MCF 10A (cell line): ENCODE data around the gene SGK2. TPM values are rescaled to one million over a fixed set of nuclear protein-coding genes. Genes with fewer than 3 reads are reported as not detected.

ENCODE experiments used
- BruUV-seq: library from RNA; stranded (reverse); fragments of 400-500 nt; replicated peaks from 2 replicates; lab custom pipeline; 2021; lab: Mats Ljungman, UMichigan
- CTCF ChIA-PET: fragments of 300-600 bp; sonication (Branson Sonifier 250); formaldehyde crosslinking; extraction: SDS; loops from one replicate; lab custom pipeline; 2021; ENCODE audit warnings: antibody characterized with exemption, inconsistent platforms; lab: Yijun Ruan, JAX
- POLR2A ChIA-PET: fragments of 300-600, 350-650 bp; sonication (Branson Sonifier 250); formaldehyde crosslinking; extraction: SDS; loops from one replicate; lab custom pipeline; 2020; ENCODE audit warnings: antibody characterized with exemption, inconsistent platforms; lab: Yijun Ruan, JAX
- DNase-seq: peaks from one replicate; pipeline ENCODE4 v3.0.0-alpha.2; 2018; ENCODE audit not compliant: unreplicated experiment
- H3K27ac Mint-ChIP-seq: one replicate; pipeline ENCODE4 v1.8.0; 2022; ENCODE audit warnings: mild to moderate bottlenecking, low read depth, mixed read lengths; ENCODE audit not compliant: unreplicated experiment
- H3K27me3 Mint-ChIP-seq: one replicate; pipeline ENCODE4 v1.8.0; 2022; ENCODE audit warnings: mixed read lengths; ENCODE audit not compliant: insufficient read depth, unreplicated experiment
- H3K36me3 Mint-ChIP-seq: one replicate; pipeline ENCODE4 v1.8.0; 2022; ENCODE audit warnings: mild to moderate bottlenecking, moderate library complexity, mixed read lengths; ENCODE audit not compliant: insufficient read depth, unreplicated experiment
- H3K4me1 Mint-ChIP-seq: one replicate; pipeline ENCODE4 v1.8.0; 2022; ENCODE audit warnings: mixed read lengths; ENCODE audit not compliant: insufficient read depth, unreplicated experiment
- H3K4me3 Mint-ChIP-seq: one replicate; pipeline ENCODE4 v1.8.0; 2022; ENCODE audit warnings: mild to moderate bottlenecking, moderate library complexity, mixed read lengths; ENCODE audit not compliant: unreplicated experiment
- H3K9me3 Mint-ChIP-seq: one replicate; pipeline ENCODE4 v1.8.0; 2022; ENCODE audit warnings: mixed read lengths; ENCODE audit not compliant: unreplicated experiment
- CTCF ChIP-seq: fragments of 200-600 bp; IDR thresholded peaks from one replicate; pipeline ENCODE4 v1.8.0; 2022; ENCODE audit warnings: antibody characterized with exemption, mild to moderate bottlenecking; ENCODE audit not compliant: unreplicated experiment
- intact Hi-C: fragments of 100-400 bp; cut with micrococcal nuclease; formaldehyde crosslinking; loops from 2 replicates; pipeline ENCODE4 v1.14.1; 2022
- total RNA-seq: library from RNA; stranded (reverse); gene quantifications from 2 replicates; pipeline ENCODE4 v1.2.3, GENCODE V29; 2022

Gene SGK2
- total RNA-seq, 1 experiment from 2014 or later, result 0.33 TPM

GRCh38 chr20:43532416-43533055 lies 26.3 kb upstream of the SGK2 start:
- H3K4me1 Mint-ChIP-seq, result no peaks in the 10 kb centered on the region
- CTCF ChIA-PET, result interaction anchor here (0.5 to 4.2 kb wide), 3 partner anchors 51 to 657 kb away, joined by 3 to 20 read pairs (median 8); no protein-coding TSS in a partner anchor

GRCh38 chr20:43533060-43533459 lies 25.8 kb upstream of the SGK2 start:
- POLR2A ChIA-PET, result interaction anchor here (1.7 kb wide), 1 partner anchor 12 kb away, joined by 4 read pairs; no protein-coding TSS in a partner anchor
- Mint-ChIP-seq H3K27me3 (no peaks in the 10 kb centered on the region), H3K4me1 (no peaks in the 10 kb centered on the region), H3K4me3 (no peak overlapping the region), H3K27ac (no peak overlapping the region), H3K9me3 (no peaks in the 10 kb centered on the region), H3K36me3 (no peaks in the 10 kb centered on the region)
- intact Hi-C loops, result no loop called here
- CTCF ChIA-PET, result interaction anchor here (0.5 to 2.2 kb wide), 3 partner anchors 50 to 656 kb away, joined by 3 to 8 read pairs (median 4); no protein-coding TSS in a partner anchor
- BruUV-seq, result no TSS peak
- no peak for DNase-seq
- TF ChIP-seq CTCF, result no peak

More at GRCh38 chr20:43532416-43533055, 26.3 kb upstream of the SGK2 start:
- Mint-ChIP-seq H3K27me3 (no peaks in the 10 kb centered on the region), H3K4me3 (no peak overlapping the region), H3K36me3 (no peaks in the 10 kb centered on the region), H3K9me3 (no peaks in the 10 kb centered on the region), H3K27ac (no peak overlapping the region)
- no peak for DNase-seq
- POLR2A ChIA-PET, result interaction anchor here (1.7 kb wide), 1 partner anchor 11 kb away, joined by 4 read pairs; no protein-coding TSS in a partner anchor
- no TSS peak for BruUV-seq
- no peak for TF ChIP-seq CTCF
- intact Hi-C loops, result no loop called here

DNA sequence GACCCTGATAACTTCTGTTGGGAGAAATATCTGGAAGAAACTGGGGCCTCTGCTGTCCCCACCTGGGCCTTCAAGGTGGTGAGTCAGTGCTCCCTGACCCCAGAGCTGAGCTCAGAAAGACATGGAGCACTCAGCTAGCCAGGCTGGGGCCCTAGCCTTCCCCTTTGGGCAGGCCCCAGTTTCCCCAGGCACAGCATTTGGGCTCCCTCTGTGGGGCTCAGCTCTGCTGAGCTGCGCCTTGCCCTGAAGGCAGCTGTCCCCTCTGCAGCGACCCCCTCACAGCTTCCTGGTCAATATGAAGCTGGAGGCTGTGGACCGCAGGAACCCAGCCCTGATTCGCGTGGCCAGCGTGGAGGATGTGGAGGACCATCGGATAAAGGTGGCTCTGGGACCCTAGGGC lies 24.8 kb upstream of the SGK2 start:
- no peak for TF ChIP-seq CTCF
- H3K36me3 Mint-ChIP-seq, result no peaks in the 10 kb centered on the region
- BruUV-seq, result no TSS peak
- H3K4me1 Mint-ChIP-seq, result peaks cover 4% of the 10 kb centered on the region
- ChIA-PET POLR2A (no interaction called here), CTCF (interaction anchor here (0.5 kb wide), 2 partner anchors 52 to 90 kb away, joined by 3 read pairs; no protein-coding TSS in a partner anchor)
- no peak overlapping the region for H3K4me3 Mint-ChIP-seq
- intact Hi-C loops, result no loop called here
- H3K27ac Mint-ChIP-seq, result no peak overlapping the region
- H3K27me3 Mint-ChIP-seq, result no peaks in the 10 kb centered on the region
- no peaks in the 10 kb centered on the region for H3K9me3 Mint-ChIP-seq
- no peak for DNase-seq

DNA sequence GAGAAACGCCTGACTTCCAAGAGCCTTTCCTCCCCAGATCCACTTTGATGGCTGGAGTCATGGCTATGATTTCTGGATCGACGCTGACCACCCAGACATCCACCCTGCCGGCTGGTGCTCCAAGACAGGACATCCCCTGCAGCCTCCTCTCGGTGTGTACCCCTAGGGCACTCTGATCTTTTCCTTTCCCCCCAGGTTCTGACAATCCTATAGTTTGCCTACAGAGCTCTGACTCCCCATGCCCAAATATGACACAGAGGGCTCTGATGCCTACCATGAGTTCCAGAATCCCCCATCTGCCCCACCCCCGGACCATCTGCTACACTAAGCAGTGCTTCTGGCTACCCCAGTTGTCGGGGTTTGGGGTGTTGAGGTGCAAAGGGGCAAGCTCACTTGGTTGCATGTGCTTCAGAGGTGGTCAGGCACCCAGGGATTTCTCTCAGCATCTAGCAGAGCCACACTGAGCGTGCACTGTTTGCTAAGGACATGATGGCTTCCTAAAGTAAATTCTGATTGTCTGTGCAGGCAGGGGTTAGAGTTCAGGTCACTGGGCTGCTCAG lies 24.0 kb upstream of the SGK2 start:
- ChIA-PET POLR2A (interaction anchor here (0.6 to 1.6 kb wide), 2 partner anchors 78 to 133 kb away, joined by 3 to 5 read pairs; partner anchors contain the start of gene SRSF6), CTCF (interaction anchor here (1.0 to 6.1 kb wide), 5 partner anchors 49 to 559 kb away, joined by 5 to 76 read pairs (median 9); partner anchors contain the start of gene IFT52)
- H3K4me1 Mint-ChIP-seq, result peaks cover 5% of the 10 kb centered on the region
- no peaks in the 10 kb centered on the region for H3K36me3 Mint-ChIP-seq
- no TSS peak for BruUV-seq
- no peak overlapping the region for H3K4me3 Mint-ChIP-seq
- TF ChIP-seq CTCF, result no peak
- no peak for DNase-seq
- H3K9me3 Mint-ChIP-seq, result no peaks in the 10 kb centered on the region
- no peaks in the 10 kb centered on the region for H3K27me3 Mint-ChIP-seq
- intact Hi-C loops, result no loop called here
- no peak overlapping the region for H3K27ac Mint-ChIP-seq
